HUES6 (cell line): ENCODE data around the gene ATIC.
"Not testable (repeated sequence)": the region's sequence is repeated elsewhere in the genome, so short reads cannot be mapped to it uniquely, and the experiment has no call there.

Experiments used
- H3K27ac ChIP-seq: 2 replicates; pipeline ENCODE4 v1.7.0; 2013; ENCODE audit warnings: low read depth, mild to moderate bottlenecking, low read length, inconsistent platforms
- H3K27me3 ChIP-seq: 2 replicates; pipeline ENCODE4 v1.6.1; 2013; ENCODE audit warnings: low read length; ENCODE audit not compliant: control insufficient read depth, insufficient read depth
- H3K36me3 ChIP-seq: 2 replicates; pipeline ENCODE4 v1.6.1; 2013; ENCODE audit warnings: low read length; ENCODE audit not compliant: control insufficient read depth, insufficient read depth
- H3K4me1 ChIP-seq: 2 replicates; pipeline ENCODE4 v1.6.1; 2013; ENCODE audit warnings: low read length; ENCODE audit not compliant: control insufficient read depth, insufficient read depth
- H3K4me3 ChIP-seq: 2 replicates; pipeline ENCODE4 v1.5.1; 2013; ENCODE audit warnings: low read depth, low read length
- H3K9ac ChIP-seq: one replicate; pipeline ENCODE4 v1.6.1; 2013; ENCODE audit warnings: mild to moderate bottlenecking, low read length
- H3K9me3 ChIP-seq: 2 replicates; pipeline ENCODE4 v1.6.1; 2013; ENCODE audit warnings: low read depth, low read length; ENCODE audit not compliant: control insufficient read depth, insufficient read depth

The ATIC gene

GRCh38 chr2:215280326-215280725, 31.5 kb upstream of the ATIC start:
- H3K4me3 ChIP-seq = no peak overlapping the region
- H3K4me1 ChIP-seq = no peaks in the 10 kb centered on the region
- H3K27ac ChIP-seq = no peak overlapping the region
- peaks cover 2% of the 10 kb centered on the region; the same call in 1 of the 2 replicates for H3K9me3 ChIP-seq
- no peaks in the 10 kb centered on the region for H3K27me3 ChIP-seq
- H3K9ac ChIP-seq = no peak overlapping the region
- no peaks in the 10 kb centered on the region for H3K36me3 ChIP-seq

- Histone ChIP-seq H3K9me3 (peaks cover 2% of the 10 kb centered on the region; the same call in 1 of the 2 replicates), H3K4me1 (no peaks in the 10 kb centered on the region), H3K27ac (no peak overlapping the region), H3K27me3 (no peaks in the 10 kb centered on the region), H3K36me3 (no peaks in the 10 kb centered on the region), H3K4me3 (no peak overlapping the region), H3K9ac (no peak overlapping the region)
These were observed 28.6 kb upstream of the ATIC start for GRCh38 chr2:215283221-215283620.

GRCh38 chr2:215286309-215286708, 25.6 kb upstream of the ATIC start:
- no peaks in the 10 kb centered on the region for H3K36me3 ChIP-seq
- H3K4me3 ChIP-seq = no peak overlapping the region
- no peak overlapping the region for H3K9ac ChIP-seq
- peaks cover 2% of the 10 kb centered on the region; the same call in 1 of the 2 replicates for H3K9me3 ChIP-seq
- no peak overlapping the region for H3K27ac ChIP-seq
- H3K4me1 ChIP-seq = no peaks in the 10 kb centered on the region
- H3K27me3 ChIP-seq = no peaks in the 10 kb centered on the region

- no peak overlapping the region for H3K4me3 ChIP-seq
- H3K4me1 ChIP-seq = no peaks in the 10 kb centered on the region
- no peaks in the 10 kb centered on the region for H3K36me3 ChIP-seq
- H3K27me3 ChIP-seq = no peaks in the 10 kb centered on the region
- no peak overlapping the region for H3K27ac ChIP-seq
- H3K9ac ChIP-seq = no peak overlapping the region
- H3K9me3 ChIP-seq = no peaks in the 10 kb centered on the region
These were observed 23.6 kb upstream of the ATIC start for GRCh38 chr2:215288112-215288815.

- Histone ChIP-seq H3K4me1 (no peaks in the 10 kb centered on the region), H3K9me3 (no peaks in the 10 kb centered on the region; the same call in 1 of the 2 replicates), H3K4me3 (no peak overlapping the region), H3K36me3 (no peaks in the 10 kb centered on the region), H3K27me3 (no peaks in the 10 kb centered on the region), H3K9ac (no peak overlapping the region), H3K27ac (no peak overlapping the region)
These were observed 20.8 kb upstream of the ATIC start for GRCh38 chr2:215290980-215291599.

- Histone ChIP-seq H3K4me1 (no peaks in the 10 kb centered on the region), H3K9ac (no peak overlapping the region), H3K9me3 (peaks cover 2% of the 10 kb centered on the region; the same call in 1 of the 2 replicates), H3K27me3 (no peaks in the 10 kb centered on the region), H3K27ac (no peak overlapping the region), H3K36me3 (no peaks in the 10 kb centered on the region), H3K4me3 (no peak overlapping the region)
These were observed 18.0 kb upstream of the ATIC start for GRCh38 chr2:215293879-215294278.

- H3K27me3 ChIP-seq = no peaks in the 10 kb centered on the region
- no peak overlapping the region for H3K9ac ChIP-seq
- no peaks in the 10 kb centered on the region for H3K4me1 ChIP-seq
- H3K4me3 ChIP-seq = no peak overlapping the region
- no peaks in the 10 kb centered on the region for H3K36me3 ChIP-seq
- peaks cover 10% of the 10 kb centered on the region for H3K9me3 ChIP-seq
- H3K27ac ChIP-seq = no peak overlapping the region
These were observed 12.5 kb upstream of the ATIC start for GRCh38 chr2:215299337-215299859.

GRCh38 chr2:215301994-215302393, 9.9 kb upstream of the ATIC start:
- Histone ChIP-seq H3K4me3 (no peak overlapping the region), H3K9me3 (peaks cover 9% of the 10 kb centered on the region), H3K4me1 (no peaks in the 10 kb centered on the region), H3K27ac (no peak overlapping the region), H3K36me3 (no peaks in the 10 kb centered on the region), H3K9ac (no peak overlapping the region), H3K27me3 (no peaks in the 10 kb centered on the region)

GRCh38 chr2:215311259-215311624, 617 bp upstream of the ATIC start:
- not testable (repeated sequence) for H3K9me3 ChIP-seq, H3K27ac ChIP-seq, H3K9ac ChIP-seq, H3K27me3 ChIP-seq
- peak overlapping the region; percentile 92 for H3K4me3 ChIP-seq
- peaks cover 13% of the 10 kb centered on the region for H3K4me1 ChIP-seq
- H3K36me3 ChIP-seq = peaks cover 34% of the 10 kb centered on the region

GRCh38 chr2:215313255-215313613, 1.4 kb downstream of the ATIC start:
- peak overlapping the region; percentile 92 for H3K4me3 ChIP-seq
- no peak overlapping the region for H3K27ac ChIP-seq
- H3K27me3 ChIP-seq = no peaks in the 10 kb centered on the region
- no peaks in the 10 kb centered on the region for H3K9me3 ChIP-seq
- peaks cover 47% of the 10 kb centered on the region for H3K36me3 ChIP-seq
- H3K4me1 ChIP-seq = peaks cover 13% of the 10 kb centered on the region
- no peak overlapping the region for H3K9ac ChIP-seq

GRCh38 chr2:215314896-215315295, 3.0 kb downstream of the ATIC start:
- no peak overlapping the region for H3K4me3 ChIP-seq
- H3K4me1 ChIP-seq = peaks cover 13% of the 10 kb centered on the region
- no peaks in the 10 kb centered on the region for H3K27me3 ChIP-seq
- no peaks in the 10 kb centered on the region for H3K9me3 ChIP-seq
- peaks cover 64% of the 10 kb centered on the region for H3K36me3 ChIP-seq
- H3K27ac ChIP-seq = no peak overlapping the region
- no peak overlapping the region for H3K9ac ChIP-seq
